ENCODE results near the gene TUBGCP2. TPM values are rescaled to one million over a fixed set of nuclear protein-coding genes. Genes with fewer than 3 reads are reported as not detected.

Gene TUBGCP2
- total and polyA plus RNA-seq, 11 donors: 33.5 to 49.5 (median 38.2) TPM

DNA sequence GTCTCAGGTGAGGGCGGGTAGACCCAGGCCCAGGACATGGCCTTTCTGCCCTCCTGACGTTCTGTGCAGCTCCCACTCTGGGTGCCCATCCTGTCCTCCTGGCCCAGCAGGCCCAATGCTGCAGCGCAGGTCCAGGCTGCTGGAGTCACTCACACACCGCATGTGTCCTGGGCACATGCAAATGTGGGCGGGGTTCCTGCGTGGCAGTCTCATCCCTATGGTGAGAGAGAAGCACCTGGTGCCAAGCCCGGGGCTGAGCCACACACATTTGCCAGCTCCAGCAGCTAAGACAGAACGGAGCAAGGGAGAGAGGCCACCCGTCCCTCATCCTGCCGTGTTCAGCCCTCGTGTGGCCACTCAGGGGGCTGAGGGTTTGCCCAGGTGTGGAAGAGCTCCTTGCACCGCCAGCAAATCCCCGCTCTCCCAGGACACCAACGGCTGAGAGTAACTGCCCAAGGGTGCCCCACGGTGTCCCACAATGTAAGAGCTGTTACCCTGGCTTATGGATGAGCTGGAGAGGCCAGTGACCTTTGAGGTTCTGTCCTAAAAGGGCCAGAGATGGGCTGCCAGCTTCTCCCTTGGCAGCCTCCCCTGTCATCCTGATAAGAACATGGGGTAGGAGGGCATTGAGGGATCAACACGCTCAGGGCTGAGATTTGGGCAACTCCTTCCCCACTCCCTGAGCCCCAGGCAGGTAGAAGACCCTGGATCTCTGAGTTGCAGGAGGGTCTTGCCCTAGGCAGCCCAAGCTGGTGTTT lies 44.7 kb upstream of the TUBGCP2 start:
- Histone ChIP-seq H3K27ac (no peak overlapping the region), H3K27me3 (peaks cover 0 to 15% (median 0%) of the 10 kb centered on the region in 9 donors), H3K4me3 (no peak overlapping the region), H3K4me1 (peaks cover 3 to 21% (median 13%) of the 10 kb centered on the region in 12 donors), H3K36me3 (peaks cover 0 to 5% (median 0%) of the 10 kb centered on the region in 9 donors), H3K9me3 (no peaks in the 10 kb centered on the region)
- peak in 1 of 5 donors; percentile 50 for DNase-seq
- WGBS, 4 donors: 71 to 91% (median 84%) methylated on average over 3 to 16 of the region's 16 CpGs
- intact Hi-C loops (cut with DNase I): no loop called here
- ATAC-seq: no peak
- TF ChIP-seq, protein P1, sequence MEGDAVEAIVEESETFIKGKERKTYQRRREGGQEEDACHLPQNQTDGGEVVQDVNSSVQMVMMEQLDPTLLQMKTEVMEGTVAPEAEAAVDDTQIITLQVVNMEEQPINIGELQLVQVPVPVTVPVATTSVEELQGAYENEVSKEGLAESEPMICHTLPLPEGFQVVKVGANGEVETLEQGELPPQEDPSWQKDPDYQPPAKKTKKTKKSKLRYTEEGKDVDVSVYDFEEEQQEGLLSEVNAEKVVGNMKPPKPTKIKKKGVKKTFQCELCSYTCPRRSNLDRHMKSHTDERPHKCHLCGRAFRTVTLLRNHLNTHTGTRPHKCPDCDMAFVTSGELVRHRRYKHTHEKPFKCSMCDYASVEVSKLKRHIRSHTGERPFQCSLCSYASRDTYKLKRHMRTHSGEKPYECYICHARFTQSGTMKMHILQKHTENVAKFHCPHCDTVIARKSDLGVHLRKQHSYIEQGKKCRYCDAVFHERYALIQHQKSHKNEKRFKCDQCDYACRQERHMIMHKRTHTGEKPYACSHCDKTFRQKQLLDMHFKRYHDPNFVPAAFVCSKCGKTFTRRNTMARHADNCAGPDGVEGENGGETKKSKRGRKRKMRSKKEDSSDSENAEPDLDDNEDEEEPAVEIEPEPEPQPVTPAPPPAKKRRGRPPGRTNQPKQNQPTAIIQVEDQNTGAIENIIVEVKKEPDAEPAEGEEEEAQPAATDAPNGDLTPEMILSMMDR (IDR thresholded peaks at IDR 0.05): no peak
- no peak for TF ChIP-seq POLR2A (IDR thresholded peaks at IDR 0.05)

- Histone ChIP-seq H3K4me3 (no peak overlapping the region), H3K27me3 (peaks cover 0 to 32% (median 14%) of the 10 kb centered on the region in 9 donors), H3K4me1 (peaks cover 0 to 9% (median 4%) of the 10 kb centered on the region in 12 donors), H3K27ac (no peak overlapping the region), H3K36me3 (peaks cover 0 to 5% (median 0%) of the 10 kb centered on the region in 9 donors), H3K9me3 (no peaks in the 10 kb centered on the region)
- 63 to 78% (median 69%) methylated on average over 14 to 24 of the region's 24 CpGs for WGBS, 4 donors
- ATAC-seq (no peak), DNase-seq (peak in 1 of 5 donors; percentile 56)
- TF ChIP-seq POLR2A (IDR thresholded peaks at IDR 0.05): no peak
- TF ChIP-seq, protein P1 (IDR thresholded peaks at IDR 0.05): no peak
- intact Hi-C loops (cut with DNase I): no loop called here
Observed at GRCh38 chr10:133351408-133352318, 43.0 kb upstream of the TUBGCP2 start.

DNA sequence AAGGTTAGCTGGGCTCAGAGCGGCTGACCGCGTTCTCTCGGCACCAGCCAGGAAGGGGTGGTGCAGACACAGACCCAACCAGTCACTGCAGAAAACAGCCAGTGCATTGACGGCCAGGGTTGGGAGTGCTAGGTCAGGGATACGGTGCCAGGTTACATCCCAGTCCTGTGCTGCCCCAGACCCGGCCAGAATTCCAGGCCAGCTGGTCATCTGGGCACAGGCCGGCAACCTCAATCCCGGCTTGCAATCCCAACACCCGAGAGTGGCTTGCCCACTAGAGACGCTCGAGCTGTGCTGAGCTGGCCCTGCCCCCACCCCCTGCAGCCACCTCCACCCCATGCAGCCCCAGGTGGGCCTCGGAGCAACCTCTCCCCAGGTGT lies 42.3 kb upstream of the TUBGCP2 start:
- Histone ChIP-seq H3K27ac (no peak overlapping the region), H3K4me1 (peaks cover 0 to 2% (median 0%) of the 10 kb centered on the region in 12 donors), H3K36me3 (peaks cover 0 to 5% (median 0%) of the 10 kb centered on the region in 9 donors), H3K4me3 (no peak overlapping the region), H3K9me3 (no peaks in the 10 kb centered on the region), H3K27me3 (peaks cover 0 to 39% (median 16%) of the 10 kb centered on the region in 9 donors)
- WGBS, 4 donors: 24 to 67% (median 41%) methylated on average over 4 to 13 of the region's 13 CpGs
- ATAC-seq (no peak), DNase-seq (peak in 1 of 5 donors; percentile 49)
- intact Hi-C loops (cut with DNase I): no loop called here
- TF ChIP-seq POLR2A (IDR thresholded peaks at IDR 0.05): no peak
- TF ChIP-seq, protein P1 (IDR thresholded peaks at IDR 0.05): no peak

Measured in heart left ventricle (tissue), 16 donors.